ENCODE data around the gene CD160. TPM values are rescaled to one million over a fixed set of nuclear protein-coding genes. Genes with fewer than 3 reads are reported as not detected.

CD160 gene
- total RNA-seq, 1 experiment from 2014 or later: not detected

DNA sequence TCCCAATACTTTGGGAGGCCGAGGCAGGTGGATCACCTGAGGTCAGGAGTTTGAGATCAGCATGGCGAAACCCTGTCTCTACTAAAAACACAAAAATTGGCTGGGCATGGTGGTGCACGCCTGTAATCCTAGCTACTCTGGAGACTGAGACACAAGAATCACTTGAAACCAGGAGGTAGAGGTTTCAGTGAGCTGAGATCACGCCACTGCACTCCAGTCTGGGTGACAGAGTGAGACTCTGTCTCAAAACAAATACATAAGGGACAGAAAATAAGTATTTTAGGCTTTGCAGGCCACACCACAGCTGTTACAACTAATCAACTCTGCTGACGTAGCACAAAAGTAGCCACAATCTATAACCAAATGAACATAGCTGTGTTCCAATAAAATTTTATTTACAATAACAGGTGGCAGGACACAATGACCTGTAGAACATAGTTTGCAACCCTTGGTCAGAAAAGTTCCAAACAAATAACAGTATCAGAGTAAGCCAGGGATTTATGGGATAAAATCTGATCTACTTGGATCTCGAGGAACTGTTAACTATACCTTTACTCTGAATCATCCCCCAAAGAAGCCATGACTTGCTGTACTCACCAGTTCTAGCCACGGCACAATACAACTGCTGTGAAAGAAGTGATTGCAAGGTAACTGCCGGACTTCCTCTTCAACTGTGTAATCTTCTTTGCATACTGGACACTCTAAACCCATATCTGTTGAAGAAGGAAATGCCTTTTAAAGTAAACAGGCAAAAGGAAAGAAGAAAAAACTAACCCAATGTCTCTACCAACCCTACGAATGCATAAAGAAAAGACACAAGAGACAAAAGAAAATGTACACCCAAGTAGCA lies 28.3 kb downstream of the CD160 start:
- intact Hi-C loops (cut with micrococcal nuclease; ENCODE audit: unreplicated experiment) (no loop called here), in situ Hi-C loops (cut with HindIII; ENCODE audit: low pct_unique_long_range_greater_than_20kb, low sequenced_read_pairs) (no loop called here)
- Histone ChIP-seq H3K27ac (ENCODE audit: low read length) (no peak overlapping the region), H3K27me3 (ENCODE audit: control insufficient read depth, insufficient read depth, low read length) (no peaks in the 10 kb centered on the region), H3K4me3 (ENCODE audit: low read depth in 2 of 2, low read length in 2 of 2) (no peak overlapping the region), H3K9me3 (ENCODE audit: control insufficient read depth, insufficient read depth, low read depth, low read length) (no peaks in the 10 kb centered on the region), H3K36me3 (ENCODE audit: control insufficient read depth, insufficient read depth, low read length) (peaks cover 17% of the 10 kb centered on the region), H3K4me1 (ENCODE audit: control insufficient read depth, insufficient read depth, low read length) (no peaks in the 10 kb centered on the region)
- ChIA-PET POLR2A (interaction anchor here (0.6 kb wide), 1 partner anchor 290 kb away, joined by 4 read pairs; no protein-coding TSS in a partner anchor), CTCF (no interaction called here)
- DNase-seq (ENCODE audit: low read depth, low spot score) (no peak), ATAC-seq (no peak)
- no TSS peak for BruUV-seq (replicated peaks)
- TF ChIP-seq POLR2AphosphoS5 (IDR thresholded peaks at IDR 0.05; ENCODE audit: low read depth, low read length): no peak
- TF ChIP-seq, protein P1, sequence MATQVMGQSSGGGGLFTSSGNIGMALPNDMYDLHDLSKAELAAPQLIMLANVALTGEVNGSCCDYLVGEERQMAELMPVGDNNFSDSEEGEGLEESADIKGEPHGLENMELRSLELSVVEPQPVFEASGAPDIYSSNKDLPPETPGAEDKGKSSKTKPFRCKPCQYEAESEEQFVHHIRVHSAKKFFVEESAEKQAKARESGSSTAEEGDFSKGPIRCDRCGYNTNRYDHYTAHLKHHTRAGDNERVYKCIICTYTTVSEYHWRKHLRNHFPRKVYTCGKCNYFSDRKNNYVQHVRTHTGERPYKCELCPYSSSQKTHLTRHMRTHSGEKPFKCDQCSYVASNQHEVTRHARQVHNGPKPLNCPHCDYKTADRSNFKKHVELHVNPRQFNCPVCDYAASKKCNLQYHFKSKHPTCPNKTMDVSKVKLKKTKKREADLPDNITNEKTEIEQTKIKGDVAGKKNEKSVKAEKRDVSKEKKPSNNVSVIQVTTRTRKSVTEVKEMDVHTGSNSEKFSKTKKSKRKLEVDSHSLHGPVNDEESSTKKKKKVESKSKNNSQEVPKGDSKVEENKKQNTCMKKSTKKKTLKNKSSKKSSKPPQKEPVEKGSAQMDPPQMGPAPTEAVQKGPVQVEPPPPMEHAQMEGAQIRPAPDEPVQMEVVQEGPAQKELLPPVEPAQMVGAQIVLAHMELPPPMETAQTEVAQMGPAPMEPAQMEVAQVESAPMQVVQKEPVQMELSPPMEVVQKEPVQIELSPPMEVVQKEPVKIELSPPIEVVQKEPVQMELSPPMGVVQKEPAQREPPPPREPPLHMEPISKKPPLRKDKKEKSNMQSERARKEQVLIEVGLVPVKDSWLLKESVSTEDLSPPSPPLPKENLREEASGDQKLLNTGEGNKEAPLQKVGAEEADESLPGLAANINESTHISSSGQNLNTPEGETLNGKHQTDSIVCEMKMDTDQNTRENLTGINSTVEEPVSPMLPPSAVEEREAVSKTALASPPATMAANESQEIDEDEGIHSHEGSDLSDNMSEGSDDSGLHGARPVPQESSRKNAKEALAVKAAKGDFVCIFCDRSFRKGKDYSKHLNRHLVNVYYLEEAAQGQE (IDR thresholded peaks at IDR 0.05; ENCODE audit: insufficient read depth in 1 of 2, low read depth in 2 of 2, low read length in 1 of 2): no peak
- no peak for TF ChIP-seq TCF7L2 (IDR thresholded peaks at IDR 0.05; ENCODE audit: low read depth, low read length)
- TF ChIP-seq SIN3A (IDR thresholded peaks at IDR 0.05; ENCODE audit: borderline replicate concordance, insufficient read depth, low read depth, low read length): no peak
- TF ChIP-seq, protein P2, sequence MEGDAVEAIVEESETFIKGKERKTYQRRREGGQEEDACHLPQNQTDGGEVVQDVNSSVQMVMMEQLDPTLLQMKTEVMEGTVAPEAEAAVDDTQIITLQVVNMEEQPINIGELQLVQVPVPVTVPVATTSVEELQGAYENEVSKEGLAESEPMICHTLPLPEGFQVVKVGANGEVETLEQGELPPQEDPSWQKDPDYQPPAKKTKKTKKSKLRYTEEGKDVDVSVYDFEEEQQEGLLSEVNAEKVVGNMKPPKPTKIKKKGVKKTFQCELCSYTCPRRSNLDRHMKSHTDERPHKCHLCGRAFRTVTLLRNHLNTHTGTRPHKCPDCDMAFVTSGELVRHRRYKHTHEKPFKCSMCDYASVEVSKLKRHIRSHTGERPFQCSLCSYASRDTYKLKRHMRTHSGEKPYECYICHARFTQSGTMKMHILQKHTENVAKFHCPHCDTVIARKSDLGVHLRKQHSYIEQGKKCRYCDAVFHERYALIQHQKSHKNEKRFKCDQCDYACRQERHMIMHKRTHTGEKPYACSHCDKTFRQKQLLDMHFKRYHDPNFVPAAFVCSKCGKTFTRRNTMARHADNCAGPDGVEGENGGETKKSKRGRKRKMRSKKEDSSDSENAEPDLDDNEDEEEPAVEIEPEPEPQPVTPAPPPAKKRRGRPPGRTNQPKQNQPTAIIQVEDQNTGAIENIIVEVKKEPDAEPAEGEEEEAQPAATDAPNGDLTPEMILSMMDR (IDR thresholded peaks at IDR 0.05): no peak

DNA sequence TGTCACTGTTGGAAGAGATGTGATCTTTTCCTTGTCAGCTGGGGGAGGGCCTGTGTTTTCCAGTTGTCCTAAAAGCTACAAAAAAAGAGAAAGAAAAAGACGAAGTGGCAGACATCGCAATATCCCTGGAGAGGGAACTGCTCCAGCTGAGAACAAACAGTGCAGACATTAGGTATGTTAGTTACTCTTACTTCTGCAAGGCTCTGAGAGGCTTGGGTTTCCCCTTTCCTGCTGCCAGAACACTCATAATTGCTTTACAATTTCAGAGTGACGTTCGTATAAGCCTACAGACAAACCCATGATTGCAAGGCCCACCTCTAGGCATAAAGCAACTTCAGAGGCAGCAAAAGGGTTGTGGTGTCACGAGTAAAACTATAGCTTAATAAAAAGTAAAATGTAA lies 31.1 kb downstream of the CD160 start:
- Histone ChIP-seq H3K27me3 (ENCODE audit: control insufficient read depth, insufficient read depth, low read length) (no peaks in the 10 kb centered on the region), H3K36me3 (ENCODE audit: control insufficient read depth, insufficient read depth, low read length) (peaks cover 15% of the 10 kb centered on the region), H3K27ac (ENCODE audit: low read length) (no peak overlapping the region), H3K4me3 (ENCODE audit: low read depth in 2 of 2, low read length in 2 of 2) (no peak overlapping the region), H3K9me3 (ENCODE audit: control insufficient read depth, insufficient read depth, low read depth, low read length) (no peaks in the 10 kb centered on the region), H3K4me1 (ENCODE audit: control insufficient read depth, insufficient read depth, low read length) (no peaks in the 10 kb centered on the region)
- intact Hi-C loops (cut with micrococcal nuclease; ENCODE audit: unreplicated experiment): no loop called here
- ChIA-PET POLR2A (no interaction called here), CTCF (no interaction called here)
- TF ChIP-seq, protein P2 (IDR thresholded peaks at IDR 0.05): no peak
- TF ChIP-seq TCF7L2 (IDR thresholded peaks at IDR 0.05; ENCODE audit: low read depth, low read length) (no peak), SIN3A (IDR thresholded peaks at IDR 0.05; ENCODE audit: borderline replicate concordance, insufficient read depth, low read depth, low read length) (no peak), POLR2AphosphoS5 (IDR thresholded peaks at IDR 0.05; ENCODE audit: low read depth, low read length) (no peak)
- TF ChIP-seq, protein P1 (IDR thresholded peaks at IDR 0.05; ENCODE audit: insufficient read depth in 1 of 2, low read depth in 2 of 2, low read length in 1 of 2): no peak
- BruUV-seq (replicated peaks): no TSS peak
- DNase-seq (ENCODE audit: low read depth, low spot score): no peak
- in situ Hi-C loops (cut with HindIII; ENCODE audit: low pct_unique_long_range_greater_than_20kb, low sequenced_read_pairs): no loop called here
- no peak for ATAC-seq
